ENCODE results near the gene FARS2.

Gene FARS2

DNA sequence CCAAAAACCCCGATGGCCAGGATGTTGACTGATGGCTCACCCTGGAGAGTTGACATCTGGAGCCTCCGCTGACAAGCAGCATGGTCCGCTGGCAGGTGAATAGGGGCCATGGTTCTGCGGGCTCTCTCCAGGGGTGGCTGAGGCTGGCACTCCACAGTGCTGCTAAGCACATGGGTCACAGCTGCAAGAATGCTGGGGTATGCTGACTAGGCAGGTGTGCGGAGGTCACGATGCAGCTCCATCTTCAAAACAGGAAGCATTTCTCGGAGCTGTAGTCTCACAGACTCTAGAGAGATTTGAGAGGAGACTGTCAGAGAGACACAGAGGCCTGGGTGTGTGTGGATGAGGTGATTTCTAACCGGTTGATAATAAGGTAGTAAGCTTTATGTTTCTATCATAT is 403.9 kb downstream of the FARS2 start:
- no peak for DNase-seq (ENCODE audit: extremely low spot score)
- TF ChIP-seq SP1 (IDR thresholded peaks at IDR 0.05): no peak
- no peak for TF ChIP-seq ELF4 (IDR thresholded peaks at IDR 0.05)
- no peak for TF ChIP-seq FOXA1 (IDR thresholded peaks at IDR 0.05)
- no peak for TF ChIP-seq TARDBP (IDR thresholded peaks at IDR 0.05)
- no peak for TF ChIP-seq ARNT (IDR thresholded peaks at IDR 0.05)
- TF ChIP-seq CTBP1 (IDR thresholded peaks at IDR 0.05; ENCODE audit: borderline replicate concordance): no peak
- TF ChIP-seq FOXK2 (IDR thresholded peaks at IDR 0.05): no peak
- TF ChIP-seq HDGF (IDR thresholded peaks at IDR 0.05; ENCODE audit: borderline replicate concordance): no peak
- TF ChIP-seq FOXM1 (IDR thresholded peaks at IDR 0.05; ENCODE audit: borderline replicate concordance): no peak
- TF ChIP-seq NFRKB (IDR thresholded peaks at IDR 0.05): no peak
- no peak for TF ChIP-seq L3MBTL2 (conservative IDR thresholded peaks at IDR 0.05)
- no peak for TF ChIP-seq BHLHE40 (IDR thresholded peaks at IDR 0.05; ENCODE audit: borderline replicate concordance)
- no peak for TF ChIP-seq LEF1 (IDR thresholded peaks at IDR 0.05; ENCODE audit: borderline replicate concordance)
- TF ChIP-seq, protein P1, sequence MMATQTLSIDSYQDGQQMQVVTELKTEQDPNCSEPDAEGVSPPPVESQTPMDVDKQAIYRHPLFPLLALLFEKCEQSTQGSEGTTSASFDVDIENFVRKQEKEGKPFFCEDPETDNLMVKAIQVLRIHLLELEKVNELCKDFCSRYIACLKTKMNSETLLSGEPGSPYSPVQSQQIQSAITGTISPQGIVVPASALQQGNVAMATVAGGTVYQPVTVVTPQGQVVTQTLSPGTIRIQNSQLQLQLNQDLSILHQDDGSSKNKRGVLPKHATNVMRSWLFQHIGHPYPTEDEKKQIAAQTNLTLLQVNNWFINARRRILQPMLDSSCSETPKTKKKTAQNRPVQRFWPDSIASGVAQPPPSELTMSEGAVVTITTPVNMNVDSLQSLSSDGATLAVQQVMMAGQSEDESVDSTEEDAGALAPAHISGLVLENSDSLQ (IDR thresholded peaks at IDR 0.05): no peak
- TF ChIP-seq ZNF384 (IDR thresholded peaks at IDR 0.05): no peak
- TF ChIP-seq SUZ12 (IDR thresholded peaks at IDR 0.05): no peak
- CTCF ChIA-PET: no interaction called here
- POLR2A ChIA-PET: no interaction called here

DNA sequence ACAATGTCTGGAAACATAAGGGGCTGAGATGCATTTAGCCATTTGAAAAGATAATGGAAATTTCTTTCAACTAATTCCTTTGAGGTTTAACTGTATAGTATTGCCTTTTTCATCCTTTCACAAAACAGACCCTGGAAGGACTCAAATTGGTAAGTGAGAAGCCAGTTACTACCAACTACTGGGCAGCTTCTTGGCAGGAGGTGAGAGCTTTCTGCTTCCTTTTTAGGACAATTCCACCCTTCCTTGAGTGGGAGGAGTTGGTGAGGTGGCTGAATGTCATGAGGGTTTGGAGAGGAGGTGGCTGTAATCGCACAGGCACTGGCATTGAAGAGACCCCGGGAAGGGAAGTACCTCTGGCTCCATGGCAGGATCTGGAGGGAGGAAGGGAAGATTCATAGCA is 404.4 kb downstream of the FARS2 start:
- ChIA-PET CTCF (no interaction called here), POLR2A (no interaction called here)
- no peak for DNase-seq (ENCODE audit: extremely low spot score)
- TF ChIP-seq L3MBTL2 (conservative IDR thresholded peaks at IDR 0.05): no peak
- TF ChIP-seq FOXA1 (IDR thresholded peaks at IDR 0.05): no peak
- no peak for TF ChIP-seq ARNT (IDR thresholded peaks at IDR 0.05)
- no peak for TF ChIP-seq LEF1 (IDR thresholded peaks at IDR 0.05; ENCODE audit: borderline replicate concordance)
- TF ChIP-seq ELF4 (IDR thresholded peaks at IDR 0.05): no peak
- no peak for TF ChIP-seq BHLHE40 (IDR thresholded peaks at IDR 0.05; ENCODE audit: borderline replicate concordance)

DNA sequence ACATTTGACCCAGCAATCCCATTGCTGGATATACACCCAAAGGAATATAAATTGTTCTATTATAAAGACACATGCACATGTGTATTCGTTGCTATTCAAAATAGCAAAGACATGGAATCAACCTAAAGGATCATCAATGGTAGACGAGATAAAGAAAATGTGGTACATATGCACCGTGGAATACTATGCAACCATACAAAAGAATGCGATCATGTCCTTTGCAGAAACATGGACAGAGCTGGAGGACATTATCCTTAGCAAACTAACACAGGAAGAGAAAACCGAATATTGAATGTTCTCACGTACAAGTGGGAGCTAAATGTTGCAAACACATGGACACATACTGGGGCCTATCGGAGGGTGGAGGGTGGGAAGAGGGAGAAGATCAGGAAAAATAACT is 405.4 kb downstream of the FARS2 start:
- DNase-seq (ENCODE audit: extremely low spot score): no peak
- ChIA-PET CTCF (no interaction called here), POLR2A (no interaction called here)
- TF ChIP-seq SP1 (IDR thresholded peaks at IDR 0.05): no peak
- no peak for TF ChIP-seq FOXM1 (IDR thresholded peaks at IDR 0.05; ENCODE audit: borderline replicate concordance)
- TF ChIP-seq, protein P1 (IDR thresholded peaks at IDR 0.05): no peak
- no peak for TF ChIP-seq BHLHE40 (IDR thresholded peaks at IDR 0.05; ENCODE audit: borderline replicate concordance)
- TF ChIP-seq ELF4 (IDR thresholded peaks at IDR 0.05): no peak
- no peak for TF ChIP-seq CTBP1 (IDR thresholded peaks at IDR 0.05; ENCODE audit: borderline replicate concordance)
- no peak for TF ChIP-seq SUZ12 (IDR thresholded peaks at IDR 0.05)
- no peak for TF ChIP-seq NFRKB (IDR thresholded peaks at IDR 0.05)
- TF ChIP-seq ARNT (IDR thresholded peaks at IDR 0.05): no peak
- no peak for TF ChIP-seq TARDBP (IDR thresholded peaks at IDR 0.05)
- no peak for TF ChIP-seq FOXA1 (IDR thresholded peaks at IDR 0.05)
- TF ChIP-seq HDGF (IDR thresholded peaks at IDR 0.05; ENCODE audit: borderline replicate concordance): no peak
- TF ChIP-seq FOXK2 (IDR thresholded peaks at IDR 0.05): no peak
- TF ChIP-seq LEF1 (IDR thresholded peaks at IDR 0.05; ENCODE audit: borderline replicate concordance): no peak
- TF ChIP-seq L3MBTL2 (conservative IDR thresholded peaks at IDR 0.05): no peak
- no peak for TF ChIP-seq ZNF384 (IDR thresholded peaks at IDR 0.05)

DNA sequence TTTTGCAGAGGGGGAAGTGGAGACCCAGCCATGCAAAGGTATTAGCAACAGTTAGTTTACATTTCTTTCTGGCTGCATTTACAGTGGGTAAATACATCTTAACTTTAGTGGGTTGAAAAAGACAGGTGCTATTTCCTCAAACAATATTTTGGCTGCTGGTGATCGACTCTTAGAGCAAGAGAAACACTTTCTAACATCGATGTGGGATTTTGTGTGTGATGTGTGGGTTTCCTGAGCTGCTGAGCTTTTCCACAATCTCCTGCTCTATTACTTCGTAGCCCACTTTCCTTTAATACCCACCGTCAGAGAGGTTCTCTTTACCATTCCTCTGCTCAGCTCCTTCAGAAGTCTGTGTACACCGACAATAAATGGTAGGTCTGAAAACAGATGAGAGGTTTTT is 406.4 kb downstream of the FARS2 start:
- POLR2A ChIA-PET: no interaction called here
- no peak for TF ChIP-seq NFRKB (IDR thresholded peaks at IDR 0.05)
- TF ChIP-seq, protein P1 (IDR thresholded peaks at IDR 0.05): no peak
- no peak for TF ChIP-seq TARDBP (IDR thresholded peaks at IDR 0.05)
- no peak for TF ChIP-seq ELF4 (IDR thresholded peaks at IDR 0.05)
- TF ChIP-seq L3MBTL2 (conservative IDR thresholded peaks at IDR 0.05): no peak
- TF ChIP-seq FOXK2 (IDR thresholded peaks at IDR 0.05): no peak
- no peak for TF ChIP-seq BHLHE40 (IDR thresholded peaks at IDR 0.05; ENCODE audit: borderline replicate concordance)
- TF ChIP-seq SP1 (IDR thresholded peaks at IDR 0.05): no peak
- TF ChIP-seq ZNF384 (IDR thresholded peaks at IDR 0.05): no peak
- no peak for TF ChIP-seq ARNT (IDR thresholded peaks at IDR 0.05)
- TF ChIP-seq SUZ12 (IDR thresholded peaks at IDR 0.05): no peak
- TF ChIP-seq HDGF (IDR thresholded peaks at IDR 0.05; ENCODE audit: borderline replicate concordance): no peak
- TF ChIP-seq LEF1 (IDR thresholded peaks at IDR 0.05; ENCODE audit: borderline replicate concordance): no peak
- TF ChIP-seq FOXM1 (IDR thresholded peaks at IDR 0.05; ENCODE audit: borderline replicate concordance): no peak
- TF ChIP-seq FOXA1 (IDR thresholded peaks at IDR 0.05): no peak
- TF ChIP-seq CTBP1 (IDR thresholded peaks at IDR 0.05; ENCODE audit: borderline replicate concordance): no peak
- CTCF ChIA-PET: no interaction called here
- DNase-seq (ENCODE audit: extremely low spot score): no peak

DNA sequence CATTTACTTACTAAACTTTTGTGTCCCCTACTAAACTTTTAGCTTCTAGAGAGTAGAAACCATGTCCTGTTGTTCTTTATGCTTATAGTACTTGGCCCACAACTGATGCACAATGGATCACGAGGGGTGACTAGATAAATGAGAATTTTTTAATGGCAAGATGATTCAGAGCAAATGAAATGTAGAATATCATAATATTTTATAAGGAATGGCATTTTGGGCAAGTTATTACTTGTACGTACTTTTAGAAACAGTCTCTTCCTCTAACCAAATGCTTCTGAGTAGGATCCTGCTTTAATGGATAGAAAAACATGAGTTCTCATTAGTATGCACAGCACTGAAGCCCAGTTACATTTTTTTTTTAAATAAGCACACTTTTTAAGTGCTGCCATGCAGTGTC is 409.1 kb downstream of the FARS2 start:
- no peak for TF ChIP-seq L3MBTL2 (conservative IDR thresholded peaks at IDR 0.05)
- TF ChIP-seq SP1 (IDR thresholded peaks at IDR 0.05): no peak
- no peak for TF ChIP-seq ZNF384 (IDR thresholded peaks at IDR 0.05)
- TF ChIP-seq FOXK2 (IDR thresholded peaks at IDR 0.05): no peak
- TF ChIP-seq NFRKB (IDR thresholded peaks at IDR 0.05): no peak
- no peak for TF ChIP-seq CTBP1 (IDR thresholded peaks at IDR 0.05; ENCODE audit: borderline replicate concordance)
- TF ChIP-seq LEF1 (IDR thresholded peaks at IDR 0.05; ENCODE audit: borderline replicate concordance): no peak
- no peak for TF ChIP-seq ARNT (IDR thresholded peaks at IDR 0.05)
- TF ChIP-seq BHLHE40 (IDR thresholded peaks at IDR 0.05; ENCODE audit: borderline replicate concordance): no peak
- TF ChIP-seq FOXM1 (IDR thresholded peaks at IDR 0.05; ENCODE audit: borderline replicate concordance): no peak
- TF ChIP-seq TARDBP (IDR thresholded peaks at IDR 0.05): no peak
- TF ChIP-seq FOXA1 (IDR thresholded peaks at IDR 0.05): no peak
- TF ChIP-seq, protein P1 (IDR thresholded peaks at IDR 0.05): no peak
- no peak for TF ChIP-seq HDGF (IDR thresholded peaks at IDR 0.05; ENCODE audit: borderline replicate concordance)
- TF ChIP-seq SUZ12 (IDR thresholded peaks at IDR 0.05): no peak
- TF ChIP-seq ELF4 (IDR thresholded peaks at IDR 0.05): no peak
- CTCF ChIA-PET: interaction anchor here (1.4 kb wide), 1 partner anchor 199 kb away, joined by 4 read pairs; no protein-coding TSS in a partner anchor
- POLR2A ChIA-PET: interaction anchor here (0.6 kb wide), 1 partner anchor 447 kb away, joined by 3 read pairs; no protein-coding TSS in a partner anchor
- DNase-seq (ENCODE audit: extremely low spot score): no peak
